Glutamatergic neuron (in vitro differentiated cells): ENCODE results near the gene TCEA3. TPM values are rescaled to one million over a fixed set of nuclear protein-coding genes. Genes with fewer than 3 reads are reported as not detected.

Experiments used
- DNase-seq: peaks from one replicate; pipeline ENCODE4 v3.0.0; 2022
- H3K27ac Mint-ChIP-seq: one replicate; pipeline ENCODE4 v1.8.0; 2020; ENCODE audit warnings: mild to moderate bottlenecking, mixed read lengths, inconsistent platforms; ENCODE audit not compliant: unreplicated experiment
- H3K27me3 Mint-ChIP-seq: one replicate; pipeline ENCODE4 v1.8.0; 2020; ENCODE audit warnings: mild to moderate bottlenecking, moderate library complexity, mixed read lengths, inconsistent platforms; ENCODE audit not compliant: unreplicated experiment
- H3K36me3 Mint-ChIP-seq: one replicate; pipeline ENCODE4 v1.8.0; 2020; ENCODE audit warnings: mild to moderate bottlenecking, mixed read lengths, inconsistent platforms; ENCODE audit not compliant: unreplicated experiment
- H3K4me1 Mint-ChIP-seq: one replicate; pipeline ENCODE4 v1.8.0; 2020; ENCODE audit warnings: mild to moderate bottlenecking, low read depth, mixed read lengths, inconsistent platforms; ENCODE audit not compliant: unreplicated experiment
- H3K4me3 Mint-ChIP-seq: one replicate; pipeline ENCODE4 v1.8.0; 2020; ENCODE audit warnings: mild to moderate bottlenecking, mixed read lengths, inconsistent platforms; ENCODE audit not compliant: unreplicated experiment
- H3K9me3 Mint-ChIP-seq: one replicate; pipeline ENCODE4 v1.8.0; 2020; ENCODE audit warnings: mild to moderate bottlenecking, moderate library complexity, mixed read lengths, inconsistent platforms; ENCODE audit not compliant: unreplicated experiment
- total RNA-seq: library from RNA; stranded (reverse); fragmentation: NEBNext Ultra II Directional; extraction: Animal tissue kit (Norgen Biotek cat#: 25700); gene quantifications from one replicate; pipeline ENCODE4 v1.2.1, GENCODE V29; 2021; ENCODE audit not compliant: unreplicated experiment
- TF ChIP-seq, protein P1 (sequence below): fragments of 200-600 bp; sonication (generic); IDR thresholded peaks from one replicate; pipeline ENCODE4 v1.5.0; 2021; ENCODE audit not compliant: partially characterized antibody, unreplicated experiment

TCEA3 gene
- total RNA-seq, 1 donor from 2014 or later: 0.83 TPM

DNA sequence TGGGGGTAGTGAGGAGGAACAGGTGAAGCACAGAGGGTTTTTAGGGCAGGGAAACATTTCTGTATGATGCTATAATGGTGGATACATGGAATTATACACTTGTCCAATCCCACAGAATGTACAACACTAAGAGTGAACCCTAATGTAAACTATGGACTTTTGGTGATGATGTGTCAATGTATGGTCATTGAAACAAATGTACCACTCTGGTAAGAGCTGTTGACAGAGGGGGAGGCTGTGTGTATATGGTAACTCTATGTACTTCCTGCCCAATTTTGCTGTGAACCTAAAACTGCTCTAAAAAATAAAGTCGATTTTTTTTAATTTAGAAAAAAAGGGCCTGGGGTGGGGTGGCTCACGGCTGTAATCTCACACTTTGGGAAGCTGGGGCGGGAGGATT, 36.5 kb upstream of the TCEA3 start:
- Mint-ChIP-seq H3K9me3 (peaks cover 3% of the 10 kb centered on the region), H3K4me3 (no peak overlapping the region), H3K27ac (no peak overlapping the region), H3K4me1 (no peaks in the 10 kb centered on the region), H3K36me3 (peaks cover 4% of the 10 kb centered on the region), H3K27me3 (no peaks in the 10 kb centered on the region)
- DNase-seq: no peak
- TF ChIP-seq, protein P1, sequence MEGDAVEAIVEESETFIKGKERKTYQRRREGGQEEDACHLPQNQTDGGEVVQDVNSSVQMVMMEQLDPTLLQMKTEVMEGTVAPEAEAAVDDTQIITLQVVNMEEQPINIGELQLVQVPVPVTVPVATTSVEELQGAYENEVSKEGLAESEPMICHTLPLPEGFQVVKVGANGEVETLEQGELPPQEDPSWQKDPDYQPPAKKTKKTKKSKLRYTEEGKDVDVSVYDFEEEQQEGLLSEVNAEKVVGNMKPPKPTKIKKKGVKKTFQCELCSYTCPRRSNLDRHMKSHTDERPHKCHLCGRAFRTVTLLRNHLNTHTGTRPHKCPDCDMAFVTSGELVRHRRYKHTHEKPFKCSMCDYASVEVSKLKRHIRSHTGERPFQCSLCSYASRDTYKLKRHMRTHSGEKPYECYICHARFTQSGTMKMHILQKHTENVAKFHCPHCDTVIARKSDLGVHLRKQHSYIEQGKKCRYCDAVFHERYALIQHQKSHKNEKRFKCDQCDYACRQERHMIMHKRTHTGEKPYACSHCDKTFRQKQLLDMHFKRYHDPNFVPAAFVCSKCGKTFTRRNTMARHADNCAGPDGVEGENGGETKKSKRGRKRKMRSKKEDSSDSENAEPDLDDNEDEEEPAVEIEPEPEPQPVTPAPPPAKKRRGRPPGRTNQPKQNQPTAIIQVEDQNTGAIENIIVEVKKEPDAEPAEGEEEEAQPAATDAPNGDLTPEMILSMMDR: no peak

DNA sequence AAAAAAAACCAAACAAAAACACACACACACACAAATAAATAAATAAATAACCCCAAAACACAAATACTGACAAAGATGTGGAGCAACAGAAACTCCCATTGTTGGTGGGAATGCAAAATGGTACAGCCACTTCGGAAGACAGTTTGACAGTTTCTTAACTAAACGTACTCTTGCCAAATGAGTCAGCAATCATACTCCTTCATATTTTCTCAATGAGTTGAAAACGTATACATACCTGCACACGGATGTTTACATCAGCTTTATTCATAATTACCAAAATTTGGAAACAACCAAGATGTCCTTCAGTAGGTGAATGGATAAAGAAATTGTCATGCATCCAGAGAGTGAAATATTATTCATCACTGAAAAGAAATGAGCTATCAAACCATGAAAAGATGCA, 36.0 kb upstream of the TCEA3 start:
- Mint-ChIP-seq H3K4me3 (no peak overlapping the region), H3K27ac (no peak overlapping the region), H3K27me3 (no peaks in the 10 kb centered on the region), H3K36me3 (peaks cover 4% of the 10 kb centered on the region), H3K9me3 (peaks cover 3% of the 10 kb centered on the region), H3K4me1 (no peaks in the 10 kb centered on the region)
- TF ChIP-seq, protein P1: no peak
- no peak for DNase-seq

DNA sequence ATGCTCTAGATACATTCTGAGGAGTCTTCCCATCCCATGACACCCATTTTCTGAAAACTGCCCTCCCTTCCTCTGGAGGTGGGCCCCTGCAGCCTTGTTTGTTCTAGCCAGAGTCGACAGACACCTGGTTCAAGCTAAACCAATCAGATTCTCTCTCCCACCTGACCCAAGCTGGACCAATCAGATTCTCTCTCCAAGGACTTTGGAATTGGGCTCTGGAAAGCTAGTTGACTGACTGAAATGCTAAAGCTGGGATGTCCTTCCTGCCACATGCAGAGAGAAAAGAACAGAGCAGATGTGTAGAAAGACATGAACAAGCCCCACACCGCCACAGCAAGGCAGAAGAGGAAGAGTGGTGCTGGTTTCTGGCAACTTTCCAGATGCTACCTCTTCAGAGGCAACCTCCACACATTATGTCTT, 34.8 kb upstream of the TCEA3 start:
- no peaks in the 10 kb centered on the region for H3K27me3 Mint-ChIP-seq
- peaks cover 3% of the 10 kb centered on the region for H3K9me3 Mint-ChIP-seq
- no peak overlapping the region for H3K27ac Mint-ChIP-seq
- no peak for DNase-seq
- peaks cover 10% of the 10 kb centered on the region for H3K36me3 Mint-ChIP-seq
- H3K4me3 Mint-ChIP-seq: no peak overlapping the region
- H3K4me1 Mint-ChIP-seq: no peaks in the 10 kb centered on the region
- TF ChIP-seq, protein P1: no peak

DNA sequence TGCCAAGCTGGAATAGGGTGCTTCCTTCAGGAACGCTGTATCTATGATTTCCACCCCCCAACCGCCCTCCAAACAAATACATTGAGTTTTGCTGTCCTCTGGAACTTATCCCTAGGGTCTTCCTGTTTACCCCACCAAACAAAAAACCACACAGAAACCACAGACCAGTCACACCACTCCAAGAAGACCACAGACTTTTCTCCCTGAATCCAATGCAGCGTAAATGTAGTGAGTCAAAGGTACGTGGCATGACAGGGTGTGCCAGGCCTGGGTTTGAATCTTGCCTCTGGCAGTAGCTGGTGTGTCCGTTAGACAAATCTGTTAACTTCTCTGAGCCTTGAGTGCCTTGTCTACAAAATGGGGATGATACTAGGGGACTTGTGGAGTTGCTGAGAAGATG, 31.7 kb upstream of the TCEA3 start:
- DNase-seq: no peak
- no peak overlapping the region for H3K4me3 Mint-ChIP-seq
- peaks cover 3% of the 10 kb centered on the region for H3K27me3 Mint-ChIP-seq
- TF ChIP-seq, protein P1: no peak
- H3K27ac Mint-ChIP-seq: no peak overlapping the region
- H3K4me1 Mint-ChIP-seq: no peaks in the 10 kb centered on the region
- H3K9me3 Mint-ChIP-seq: peaks cover 3% of the 10 kb centered on the region
- peaks cover 10% of the 10 kb centered on the region for H3K36me3 Mint-ChIP-seq

DNA sequence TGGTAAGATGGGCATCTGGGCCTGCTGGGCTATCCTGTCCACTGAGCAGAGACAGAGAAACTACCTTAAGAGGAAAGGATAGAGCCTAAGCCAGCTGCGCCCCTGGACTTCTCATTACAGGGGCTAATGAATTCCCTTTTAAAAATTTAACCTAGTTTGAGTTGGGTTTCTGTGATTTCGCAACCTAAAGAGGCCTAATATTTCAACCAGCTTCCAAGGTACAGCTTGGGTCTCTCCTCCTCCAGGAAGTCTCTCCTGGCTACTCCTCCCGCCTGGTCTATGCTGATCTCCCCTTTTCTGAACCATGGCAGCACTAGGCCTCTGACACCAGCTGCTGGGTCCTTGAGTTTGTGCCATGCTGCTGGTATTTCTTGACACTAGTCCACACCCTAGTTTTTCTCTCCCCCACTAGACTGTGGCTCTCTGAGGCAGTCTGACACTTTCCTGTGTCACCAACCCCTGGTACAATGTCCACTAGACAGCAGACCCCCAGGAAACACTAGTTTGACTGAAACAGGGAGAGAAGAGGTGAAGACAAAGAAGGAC, 29.0 kb upstream of the TCEA3 start:
- no peak overlapping the region for H3K27ac Mint-ChIP-seq
- H3K9me3 Mint-ChIP-seq: peaks cover 3% of the 10 kb centered on the region
- peaks cover 3% of the 10 kb centered on the region for H3K27me3 Mint-ChIP-seq
- no peak for DNase-seq
- peaks cover 10% of the 10 kb centered on the region for H3K36me3 Mint-ChIP-seq
- peaks cover 6% of the 10 kb centered on the region for H3K4me1 Mint-ChIP-seq
- no peak overlapping the region for H3K4me3 Mint-ChIP-seq
- TF ChIP-seq, protein P1: no peak
